Activated CD8-positive, alpha-beta memory T cell treated with anti-CD3 and anti-CD28 coated beads, Interleukin-2, amount 50 U/mL, for 24 hours (primary cell): ENCODE data around the gene SPEF1.

ENCODE experiments used
- DNase-seq: peaks from one replicate; pipeline ENCODE4 v3.0.0-alpha.2; 2020; ENCODE audit errors: extremely low read depth

SPEF1 gene

GRCh38 chr20:3730803-3731672 is 50.2 kb downstream of the SPEF1 start:
- no peak for DNase-seq

DNA sequence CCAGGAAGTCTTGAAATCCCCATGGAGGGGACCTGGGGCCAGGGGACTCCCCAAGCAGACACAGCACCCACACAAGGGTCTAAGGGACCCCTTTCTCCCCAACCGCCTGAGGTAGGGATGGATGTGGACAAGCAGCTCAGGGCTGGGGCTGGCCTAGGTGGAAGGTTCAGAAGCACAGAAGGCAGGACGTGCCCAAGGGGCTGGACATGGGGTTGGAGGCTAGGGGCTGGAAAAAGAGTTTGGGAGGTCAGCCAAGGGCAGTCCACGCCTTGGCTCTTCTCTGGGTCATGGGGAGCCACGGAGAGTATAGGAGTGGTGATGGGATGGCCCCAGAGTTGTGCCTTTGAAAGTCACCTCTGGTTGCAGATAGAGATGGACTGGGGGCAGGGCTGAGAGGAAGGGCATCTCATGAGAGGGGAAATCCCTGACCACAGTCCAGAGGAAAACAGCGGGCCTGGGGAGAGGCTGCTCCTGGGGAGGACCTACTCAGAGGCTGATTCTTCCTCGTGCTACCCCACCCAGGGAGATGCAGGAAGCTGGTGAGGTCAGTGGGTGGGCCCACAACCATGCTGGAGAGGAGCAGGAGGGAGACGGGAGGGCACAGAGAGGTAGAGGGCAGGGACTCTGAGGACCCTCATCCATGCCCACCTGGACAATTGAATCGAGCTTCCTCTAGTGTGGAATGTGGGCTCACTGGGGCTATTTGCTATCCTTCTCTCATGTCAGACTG is 51.3 kb downstream of the SPEF1 start:
- no peak for DNase-seq

- no peak for DNase-seq
Measured at GRCh38 chr20:3729378-3729777, 51.9 kb downstream of the SPEF1 start.

DNA sequence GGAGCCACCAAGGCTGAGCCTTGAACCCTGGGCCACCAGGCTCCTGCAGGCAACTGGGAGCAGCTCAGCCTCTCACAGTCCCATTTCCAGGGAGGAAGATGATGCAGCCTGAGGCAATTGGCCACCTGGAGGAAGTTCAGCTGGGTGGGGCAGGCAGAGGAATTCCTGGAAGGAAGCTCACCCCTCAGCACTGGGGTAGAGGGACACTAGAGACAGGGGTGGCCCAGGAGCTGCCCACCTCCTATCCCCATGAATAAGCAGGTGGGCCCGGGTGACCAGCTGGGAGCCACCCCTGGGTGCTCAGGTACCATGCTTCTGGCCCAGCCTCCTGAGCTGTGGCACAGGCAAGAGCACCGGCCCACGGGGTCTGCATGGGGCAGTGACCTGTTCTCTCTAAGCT is 52.4 kb downstream of the SPEF1 start:
- no peak for DNase-seq

DNA sequence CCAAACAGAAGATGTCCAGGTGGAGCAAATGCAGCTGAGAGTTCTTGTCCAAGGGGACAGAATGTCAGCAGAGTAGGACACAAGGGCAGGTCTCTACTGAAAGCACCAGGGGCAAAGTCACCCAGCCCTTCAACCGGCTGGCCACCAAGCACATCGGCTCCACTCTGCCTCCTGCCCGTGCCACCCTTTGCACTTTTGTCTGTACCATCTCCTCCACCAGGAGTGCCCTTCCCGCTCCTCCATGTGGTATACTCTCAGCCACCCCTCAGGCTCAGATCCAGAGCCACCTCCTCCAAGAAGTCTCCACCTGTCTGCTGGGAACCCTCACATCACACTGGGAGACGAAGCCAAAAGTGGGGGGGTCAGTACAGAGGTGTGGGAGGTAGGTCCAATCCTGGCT is 52.9 kb downstream of the SPEF1 start:
- DNase-seq: no peak
